ENCODE measurements around the gene APBB2. TPM values are rescaled to one million over a fixed set of nuclear protein-coding genes. Genes with fewer than 3 reads are reported as not detected.

The APBB2 gene
- total and polyA plus RNA-seq, 2 of the 8 experiments (the other 6 are each of a cell fraction or from before 2014, with no cell fraction given): 58.7 to 59.4 TPM

- Histone ChIP-seq H3K27me3 (replicated peaks in 1 of 4; ENCODE audit: control insufficient read depth in 3 of 4, extremely low read depth in 1 of 4, insufficient read depth in 3 of 4, low read length in 3 of 4) (no peaks in the 10 kb centered on the region), H2AK5ac (ENCODE audit: low read depth, low read length) (no peak overlapping the region), H4K8ac (ENCODE audit: extremely low read depth, insufficient read depth, low read length) (no peak overlapping the region; the same call in 1 of the 2 replicates), H2AFZ (ENCODE audit: low read length) (no peak overlapping the region), H3K4me3 (ENCODE audit: extremely low read depth in 1 of 4, insufficient read depth in 2 of 4, low read depth in 3 of 4, low read length in 4 of 4) (no peak overlapping the region), H3K36me3 (ENCODE audit: control insufficient read depth in 2 of 4, insufficient read depth in 4 of 4, low read length in 3 of 4) (no peaks in the 10 kb centered on the region), H3K9ac (replicated peaks in 1 of 4; ENCODE audit: extremely low read depth in 1 of 4, low read depth in 3 of 4, low read length in 3 of 4) (no peak overlapping the region), H3K9me3 (ENCODE audit: insufficient read depth in 2 of 2, low read depth in 1 of 2, low read length in 1 of 2) (no peaks in the 10 kb centered on the region), H3K4ac (replicated peaks; ENCODE audit: insufficient read length, low read depth, low read length) (no peak overlapping the region), H4K20me1 (replicated peaks in 1 of 2; ENCODE audit: control insufficient read depth in 1 of 2, insufficient read depth in 2 of 2, low read length in 2 of 2) (no peaks in the 10 kb centered on the region), H3K79me2 (ENCODE audit: control insufficient read depth in 1 of 2, insufficient read depth in 2 of 2, low read length in 2 of 2) (no peaks in the 10 kb centered on the region), H2BK20ac (ENCODE audit: low read length) (no peak overlapping the region), H2BK5ac (ENCODE audit: low read depth, low read length) (no peak overlapping the region), H3K4me2 (ENCODE audit: insufficient read depth in 1 of 2, low read depth in 2 of 2, low read length in 2 of 2) (no peak overlapping the region), H3K79me1 (ENCODE audit: low read depth, low read length) (no peaks in the 10 kb centered on the region), H4K5ac (ENCODE audit: insufficient read length, low read depth, low read length) (no peak overlapping the region), H3K18ac (ENCODE audit: extremely low read depth, low read length) (no peak overlapping the region), H3K56ac (replicated peaks; ENCODE audit: insufficient read length, low read depth, low read length) (no peak overlapping the region), H2BK15ac (ENCODE audit: low read length) (no peak overlapping the region), H3K23ac (ENCODE audit: insufficient read length) (no peak overlapping the region), H3K4me1 (replicated peaks in 1 of 4; ENCODE audit: control insufficient read depth in 3 of 4, insufficient read depth in 4 of 4, low read length in 3 of 4) (peaks cover 0 to 3% (median 1%) of the 10 kb centered on the region in 4 experiments; a peak in 3 of 7 replicates), H3K27ac (ENCODE audit: low read depth, low read length) (no peak overlapping the region), H2BK120ac (replicated peaks; ENCODE audit: low read depth, low read length) (no peak overlapping the region), H2BK12ac (ENCODE audit: low read depth, low read length) (no peak overlapping the region), H3K14ac (ENCODE audit: insufficient read length) (no peak overlapping the region), H3K23me2 (ENCODE audit: low read depth, low read length) (no peaks in the 10 kb centered on the region), H4K91ac (replicated peaks; ENCODE audit: insufficient read length, low read length) (no peak overlapping the region)
- ChIA-PET CTCF (ENCODE audit: partially characterized antibody) (interaction anchor here (0.6 to 3.2 kb wide), 10 partner anchors 9 to 129 kb away, joined by 3 to 16 read pairs (median 3); no protein-coding TSS in a partner anchor), POLR2A (ENCODE audit: partially characterized antibody) (interaction anchor here (0.6 to 1.6 kb wide), 5 partner anchors 12 to 291 kb away, joined by 3 to 5 read pairs (median 3); no protein-coding TSS in a partner anchor)
- 86% methylated on average over 6 of the region's 6 CpGs; no CpG with 5 or more reads in 1 of the 2 experiments for WGBS, 2 experiments (ENCODE audit: extremely low coverage in 1 of 2, insufficient coverage in 1 of 2, insufficient read length in 1 of 2, insufficient replicate concordance in 2 of 2, low coverage in 1 of 2, low lambda C conversion rate in 2 of 2, missing lambda C conversion rate in 1 of 2)
- DNase-seq (ENCODE audit: low read depth in 1 of 2, low spot score in 2 of 2) (no peak), FAIRE-seq (no peak)
- TF ChIP-seq MAFK (IDR thresholded peaks at IDR 0.05; ENCODE audit: low read depth, low read length) (no peak), CTCF (IDR thresholded peaks at IDR 0.05; ENCODE audit: control extremely low read depth in 1 of 3, insufficient read depth in 1 of 3, low read depth in 1 of 3, low read length in 3 of 3) (no peak), CBX5 (IDR thresholded peaks at IDR 0.05; ENCODE audit: low read depth, low read length) (no peak), TAF7 (optimal IDR thresholded peaks at IDR 0.05; ENCODE audit: borderline replicate concordance, low read depth, low read length) (no peak), YY1 (IDR thresholded peaks at IDR 0.05; ENCODE audit: low read depth, low read length) (no peak), TEAD4 (IDR thresholded peaks at IDR 0.05; ENCODE audit: low read depth, low read length) (no peak), CREB1 (IDR thresholded peaks at IDR 0.05) (no peak), SRF (IDR thresholded peaks at IDR 0.05; ENCODE audit: low read depth, low read length) (no peak), POLR2A (IDR thresholded peaks at IDR 0.05; ENCODE audit: control extremely low read depth in 1 of 2, low read depth in 2 of 2, low read length in 2 of 2) (no peak), SIN3A (conservative IDR thresholded peaks at IDR 0.05 in 1 of 2, IDR thresholded peaks at IDR 0.05 in 1 of 2; ENCODE audit: low read depth in 1 of 2, low read length in 2 of 2) (no peak)
- TF ChIP-seq, protein P1, sequence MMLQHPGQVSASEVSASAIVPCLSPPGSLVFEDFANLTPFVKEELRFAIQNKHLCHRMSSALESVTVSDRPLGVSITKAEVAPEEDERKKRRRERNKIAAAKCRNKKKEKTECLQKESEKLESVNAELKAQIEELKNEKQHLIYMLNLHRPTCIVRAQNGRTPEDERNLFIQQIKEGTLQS (IDR thresholded peaks at IDR 0.05; ENCODE audit: insufficient read depth, low read depth, low read length): no peak
Measured at GRCh38 chr4:40967550-40967949, 246.8 kb downstream of the APBB2 start.

All from H1 (cell line).